GM23338 (cell line): ENCODE results near the gene LAMC3.

Experiments used
- CREB1 ChIP-seq: fragments of 250-450 bp; sonication (Bioruptor Pico); IDR thresholded peaks from 2 replicates; pipeline ENCODE4 v1.5.0; 2020; ENCODE audit warnings: low read depth, mild to moderate bottlenecking, moderate library complexity
- EZH2 ChIP-seq: fragments of 200-600 bp; sonication (generic); IDR thresholded peaks from one replicate; pipeline ENCODE4 v1.8.0; 2017; ENCODE audit warnings: antibody characterized with exemption, mild to moderate bottlenecking, low read depth; ENCODE audit not compliant: unreplicated experiment
- EZH2phosphoT487 ChIP-seq: fragments of 200-600 bp; sonication (generic); IDR thresholded peaks from one replicate; pipeline ENCODE4 v1.8.1; 2018; ENCODE audit warnings: antibody characterized with exemption; ENCODE audit not compliant: unreplicated experiment
- JUNB ChIP-seq: IDR thresholded peaks from one replicate; pipeline ENCODE4 v1.6.1; 2016; ENCODE audit warnings: antibody characterized with exemption; ENCODE audit not compliant: unreplicated experiment
- POLR2AphosphoS5 ChIP-seq: IDR thresholded peaks from 2 replicates; pipeline ENCODE4 v1.6.1; 2016; ENCODE audit warnings: antibody characterized with exemption, low read depth
- ZNF331 ChIP-seq: fragments of 250-450 bp; sonication (Bioruptor Pico); IDR thresholded peaks from 2 replicates; pipeline ENCODE4 v1.5.0; 2020; ENCODE audit warnings: low read depth, mild to moderate bottlenecking, moderate library complexity
- TF ChIP-seq, protein P1 (sequence below): IDR thresholded peaks from one replicate; pipeline ENCODE4 v1.6.1; 2018; ENCODE audit warnings: antibody characterized with exemption; ENCODE audit not compliant: unreplicated experiment
- TF ChIP-seq, protein P2 (sequence below), 2 experiments: fragments of 200-600 bp in 1 of 2; sonication (generic) in 1 of 2; conservative IDR thresholded peaks; 2 replicates each; pipeline versions ENCODE4 v1.5.1 to v1.6.1; 2016 to 2017; ENCODE audit warnings: antibody characterized with exemption in 2 of 2, low read depth in 2 of 2, mild to moderate bottlenecking in 2 of 2, moderate library complexity in 1 of 2
- TF ChIP-seq, protein P3 (sequence below): IDR thresholded peaks from 2 replicates; pipeline ENCODE4 v1.6.1; 2016; ENCODE audit warnings: antibody characterized with exemption

DNA sequence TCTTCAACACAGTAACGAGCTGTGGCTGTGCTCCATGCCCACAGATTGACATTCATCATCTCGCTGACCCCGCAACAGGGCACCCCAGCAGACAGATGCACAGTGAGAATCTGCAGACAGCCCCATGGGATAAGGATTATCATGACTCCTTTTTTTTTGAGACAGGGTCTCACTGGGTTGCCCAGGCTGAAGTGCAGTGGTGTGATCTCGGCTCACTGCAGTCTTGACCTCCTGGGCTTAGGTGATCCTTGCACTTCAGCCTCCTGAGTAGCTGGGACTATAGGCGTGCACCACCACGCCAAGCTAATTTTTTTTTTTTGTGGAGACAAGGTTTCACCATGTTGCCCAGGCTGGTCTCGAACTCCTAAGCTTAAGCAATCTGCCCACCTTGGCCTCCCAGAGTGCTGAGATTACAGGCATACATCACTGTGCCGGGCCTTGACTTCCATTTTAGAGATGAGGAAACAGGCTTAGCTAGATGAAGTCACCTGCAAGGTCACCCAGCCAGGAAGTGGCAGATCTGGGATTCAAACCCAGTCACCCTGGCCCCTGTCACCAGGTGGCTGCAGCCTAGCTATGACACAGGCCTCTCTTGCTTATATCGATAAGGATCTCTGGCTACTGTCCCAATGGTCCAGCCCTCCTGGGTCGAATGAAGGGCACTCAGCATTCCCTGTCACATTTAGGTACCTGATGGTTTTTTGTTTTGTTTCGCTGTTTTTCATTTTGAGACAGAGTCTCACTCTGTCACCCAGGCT lies 92.4 kb downstream of the LAMC3 start:
- no peak for TF ChIP-seq EZH2phosphoT487
- TF ChIP-seq, protein P1, sequence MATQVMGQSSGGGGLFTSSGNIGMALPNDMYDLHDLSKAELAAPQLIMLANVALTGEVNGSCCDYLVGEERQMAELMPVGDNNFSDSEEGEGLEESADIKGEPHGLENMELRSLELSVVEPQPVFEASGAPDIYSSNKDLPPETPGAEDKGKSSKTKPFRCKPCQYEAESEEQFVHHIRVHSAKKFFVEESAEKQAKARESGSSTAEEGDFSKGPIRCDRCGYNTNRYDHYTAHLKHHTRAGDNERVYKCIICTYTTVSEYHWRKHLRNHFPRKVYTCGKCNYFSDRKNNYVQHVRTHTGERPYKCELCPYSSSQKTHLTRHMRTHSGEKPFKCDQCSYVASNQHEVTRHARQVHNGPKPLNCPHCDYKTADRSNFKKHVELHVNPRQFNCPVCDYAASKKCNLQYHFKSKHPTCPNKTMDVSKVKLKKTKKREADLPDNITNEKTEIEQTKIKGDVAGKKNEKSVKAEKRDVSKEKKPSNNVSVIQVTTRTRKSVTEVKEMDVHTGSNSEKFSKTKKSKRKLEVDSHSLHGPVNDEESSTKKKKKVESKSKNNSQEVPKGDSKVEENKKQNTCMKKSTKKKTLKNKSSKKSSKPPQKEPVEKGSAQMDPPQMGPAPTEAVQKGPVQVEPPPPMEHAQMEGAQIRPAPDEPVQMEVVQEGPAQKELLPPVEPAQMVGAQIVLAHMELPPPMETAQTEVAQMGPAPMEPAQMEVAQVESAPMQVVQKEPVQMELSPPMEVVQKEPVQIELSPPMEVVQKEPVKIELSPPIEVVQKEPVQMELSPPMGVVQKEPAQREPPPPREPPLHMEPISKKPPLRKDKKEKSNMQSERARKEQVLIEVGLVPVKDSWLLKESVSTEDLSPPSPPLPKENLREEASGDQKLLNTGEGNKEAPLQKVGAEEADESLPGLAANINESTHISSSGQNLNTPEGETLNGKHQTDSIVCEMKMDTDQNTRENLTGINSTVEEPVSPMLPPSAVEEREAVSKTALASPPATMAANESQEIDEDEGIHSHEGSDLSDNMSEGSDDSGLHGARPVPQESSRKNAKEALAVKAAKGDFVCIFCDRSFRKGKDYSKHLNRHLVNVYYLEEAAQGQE = no peak
- TF ChIP-seq, protein P2, sequence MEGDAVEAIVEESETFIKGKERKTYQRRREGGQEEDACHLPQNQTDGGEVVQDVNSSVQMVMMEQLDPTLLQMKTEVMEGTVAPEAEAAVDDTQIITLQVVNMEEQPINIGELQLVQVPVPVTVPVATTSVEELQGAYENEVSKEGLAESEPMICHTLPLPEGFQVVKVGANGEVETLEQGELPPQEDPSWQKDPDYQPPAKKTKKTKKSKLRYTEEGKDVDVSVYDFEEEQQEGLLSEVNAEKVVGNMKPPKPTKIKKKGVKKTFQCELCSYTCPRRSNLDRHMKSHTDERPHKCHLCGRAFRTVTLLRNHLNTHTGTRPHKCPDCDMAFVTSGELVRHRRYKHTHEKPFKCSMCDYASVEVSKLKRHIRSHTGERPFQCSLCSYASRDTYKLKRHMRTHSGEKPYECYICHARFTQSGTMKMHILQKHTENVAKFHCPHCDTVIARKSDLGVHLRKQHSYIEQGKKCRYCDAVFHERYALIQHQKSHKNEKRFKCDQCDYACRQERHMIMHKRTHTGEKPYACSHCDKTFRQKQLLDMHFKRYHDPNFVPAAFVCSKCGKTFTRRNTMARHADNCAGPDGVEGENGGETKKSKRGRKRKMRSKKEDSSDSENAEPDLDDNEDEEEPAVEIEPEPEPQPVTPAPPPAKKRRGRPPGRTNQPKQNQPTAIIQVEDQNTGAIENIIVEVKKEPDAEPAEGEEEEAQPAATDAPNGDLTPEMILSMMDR (conservative IDR thresholded peaks at IDR 0.05; ENCODE audit: low read depth in 2 of 2) = no peak
- no peak for TF ChIP-seq POLR2AphosphoS5
- TF ChIP-seq EZH2 = no peak
- no peak for TF ChIP-seq CREB1 (CRISPR knock-in tag)
- TF ChIP-seq, protein P3, sequence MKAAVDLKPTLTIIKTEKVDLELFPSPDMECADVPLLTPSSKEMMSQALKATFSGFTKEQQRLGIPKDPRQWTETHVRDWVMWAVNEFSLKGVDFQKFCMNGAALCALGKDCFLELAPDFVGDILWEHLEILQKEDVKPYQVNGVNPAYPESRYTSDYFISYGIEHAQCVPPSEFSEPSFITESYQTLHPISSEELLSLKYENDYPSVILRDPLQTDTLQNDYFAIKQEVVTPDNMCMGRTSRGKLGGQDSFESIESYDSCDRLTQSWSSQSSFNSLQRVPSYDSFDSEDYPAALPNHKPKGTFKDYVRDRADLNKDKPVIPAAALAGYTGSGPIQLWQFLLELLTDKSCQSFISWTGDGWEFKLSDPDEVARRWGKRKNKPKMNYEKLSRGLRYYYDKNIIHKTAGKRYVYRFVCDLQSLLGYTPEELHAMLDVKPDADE = no peak
- TF ChIP-seq ZNF331 = no peak
- no peak for TF ChIP-seq JUNB
